ENCODE results near the gene CMSS1. TPM values are rescaled to one million over a fixed set of nuclear protein-coding genes. Genes with fewer than 3 reads are reported as not detected.
A peak's percentile ranks its signal among the peaks of the same experiment; 100 is the strongest.

The CMSS1 gene
- total and polyA plus RNA-seq, 11 donors: 13.5 to 48.4 (median 34.8) TPM

GRCh38 chr3:99895131-99895696, 77.6 kb downstream of the CMSS1 start:
- no peaks in the 10 kb centered on the region for H3K36me3 ChIP-seq
- no peak overlapping the region for H3K4me3 ChIP-seq
- peaks cover 0 to 2% (median 0%) of the 10 kb centered on the region in 12 donors for H3K9me3 ChIP-seq
- H3K4me1 ChIP-seq: peaks cover 0 to 21% (median 0%) of the 10 kb centered on the region in 12 donors
- H3K27ac ChIP-seq: peak overlapping the region in 1 of 12 donors; percentile 86
- intact Hi-C loops (cut with DNase I): no loop called here
- ATAC-seq (no peak), DNase-seq (no peak)
- WGBS, 4 donors: 88 to 98% (median 92%) methylated on average over 3 of the region's 3 CpGs
- no peak for TF ChIP-seq POLR2A (IDR thresholded peaks at IDR 0.05)
- TF ChIP-seq, protein P1, sequence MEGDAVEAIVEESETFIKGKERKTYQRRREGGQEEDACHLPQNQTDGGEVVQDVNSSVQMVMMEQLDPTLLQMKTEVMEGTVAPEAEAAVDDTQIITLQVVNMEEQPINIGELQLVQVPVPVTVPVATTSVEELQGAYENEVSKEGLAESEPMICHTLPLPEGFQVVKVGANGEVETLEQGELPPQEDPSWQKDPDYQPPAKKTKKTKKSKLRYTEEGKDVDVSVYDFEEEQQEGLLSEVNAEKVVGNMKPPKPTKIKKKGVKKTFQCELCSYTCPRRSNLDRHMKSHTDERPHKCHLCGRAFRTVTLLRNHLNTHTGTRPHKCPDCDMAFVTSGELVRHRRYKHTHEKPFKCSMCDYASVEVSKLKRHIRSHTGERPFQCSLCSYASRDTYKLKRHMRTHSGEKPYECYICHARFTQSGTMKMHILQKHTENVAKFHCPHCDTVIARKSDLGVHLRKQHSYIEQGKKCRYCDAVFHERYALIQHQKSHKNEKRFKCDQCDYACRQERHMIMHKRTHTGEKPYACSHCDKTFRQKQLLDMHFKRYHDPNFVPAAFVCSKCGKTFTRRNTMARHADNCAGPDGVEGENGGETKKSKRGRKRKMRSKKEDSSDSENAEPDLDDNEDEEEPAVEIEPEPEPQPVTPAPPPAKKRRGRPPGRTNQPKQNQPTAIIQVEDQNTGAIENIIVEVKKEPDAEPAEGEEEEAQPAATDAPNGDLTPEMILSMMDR (IDR thresholded peaks at IDR 0.05): no peak
- no peaks in the 10 kb centered on the region for H3K27me3 ChIP-seq

DNA sequence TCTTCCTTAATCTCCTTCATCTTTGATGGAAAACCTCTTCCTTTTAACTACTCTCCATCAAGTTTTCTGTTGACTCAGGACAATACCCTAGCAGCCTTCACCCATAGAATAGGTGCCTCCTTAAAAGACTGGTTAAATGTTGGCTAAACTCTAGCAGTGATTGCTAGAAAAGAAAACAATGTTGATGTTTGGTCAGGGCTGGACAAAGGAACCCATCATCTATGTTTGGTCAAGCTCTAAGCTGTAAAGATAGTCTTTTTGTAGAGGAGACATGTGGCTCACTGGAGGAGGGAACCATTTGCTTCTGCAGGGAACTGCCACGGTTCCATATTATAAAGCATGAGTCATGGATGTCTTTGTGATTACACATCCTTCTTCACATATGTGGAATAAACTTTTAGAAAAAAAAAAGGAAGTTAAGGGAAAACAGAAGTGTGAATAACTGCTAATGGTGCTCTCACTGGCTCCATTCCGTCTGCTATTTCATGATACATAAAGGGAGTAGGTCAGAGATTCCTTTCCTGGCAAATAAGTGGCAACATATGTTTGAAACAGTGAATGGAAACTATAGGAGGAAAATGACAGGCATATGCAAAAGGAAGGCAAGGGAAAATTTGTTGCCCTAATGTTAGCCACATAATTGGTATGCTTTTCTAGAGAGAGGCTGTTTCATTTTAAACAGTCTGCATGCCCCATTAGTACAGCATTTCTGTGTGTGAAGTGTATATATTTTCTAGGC, 78.2 kb downstream of the CMSS1 start:
- ATAC-seq: peak in 2 of 4 donors; percentile 59 to 65
- Histone ChIP-seq H3K27me3 (no peaks in the 10 kb centered on the region), H3K27ac (peak overlapping the region in 1 of 12 donors; percentile 86), H3K9me3 (no peaks in the 10 kb centered on the region), H3K4me1 (peaks cover 0 to 26% (median 2%) of the 10 kb centered on the region in 12 donors), H3K4me3 (no peak overlapping the region), H3K36me3 (no peaks in the 10 kb centered on the region)
- 70 to 79% (median 74%) methylated on average over 2 of the region's 2 CpGs for WGBS, 4 donors
- TF ChIP-seq POLR2A (IDR thresholded peaks at IDR 0.05): no peak
- TF ChIP-seq, protein P1 (IDR thresholded peaks at IDR 0.05): no peak
- intact Hi-C loops (cut with DNase I): no loop called here
- DNase-seq: no peak

DNA sequence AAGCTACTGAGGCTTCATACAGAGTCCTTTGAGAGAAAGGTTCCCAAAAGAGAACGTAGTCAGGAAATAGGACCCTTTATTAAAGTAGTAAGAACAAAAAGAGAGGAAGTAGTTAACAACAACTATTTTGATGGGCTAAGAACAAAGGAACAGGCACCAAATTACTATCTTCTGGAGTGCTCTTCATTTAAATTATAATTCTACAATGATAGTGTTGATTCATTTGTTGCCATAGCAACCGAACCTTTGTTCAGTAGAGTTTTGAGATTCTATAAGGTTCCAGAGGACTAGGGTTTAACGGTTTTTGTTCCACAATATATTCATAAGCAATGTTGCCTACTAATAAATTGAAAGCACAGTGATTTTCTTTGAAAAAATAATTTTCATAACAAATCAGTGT, 78.8 kb downstream of the CMSS1 start:
- Histone ChIP-seq H3K36me3 (no peaks in the 10 kb centered on the region), H3K27ac (peak overlapping the region in 1 of 12 donors; percentile 86), H3K9me3 (no peaks in the 10 kb centered on the region), H3K4me1 (peaks cover 0 to 32% (median 6%) of the 10 kb centered on the region in 12 donors), H3K27me3 (no peaks in the 10 kb centered on the region), H3K4me3 (no peak overlapping the region)
- TF ChIP-seq POLR2A (IDR thresholded peaks at IDR 0.05): no peak
- TF ChIP-seq, protein P1 (IDR thresholded peaks at IDR 0.05): no peak
- WGBS, 4 donors: 69 to 79% (median 73%) methylated on average over 3 of the region's 3 CpGs
- intact Hi-C loops (cut with DNase I): no loop called here
- DNase-seq (no peak), ATAC-seq (no peak)

- intact Hi-C loops (cut with DNase I): no loop called here
- H3K27ac ChIP-seq: no peak overlapping the region
- ATAC-seq: no peak
These were observed 81.9 kb downstream of the CMSS1 start for GRCh38 chr3:99899603-99900002.

More at GRCh38 chr3:99899603-99900002, 81.9 kb downstream of the CMSS1 start:
- peaks cover 0 to 45% (median 12%) of the 10 kb centered on the region in 12 donors for H3K4me1 ChIP-seq
- DNase-seq: no peak
- H3K27me3 ChIP-seq: no peaks in the 10 kb centered on the region
- H3K9me3 ChIP-seq: no peaks in the 10 kb centered on the region
- 94 to 98% (median 96%) methylated on average over 3 of the region's 3 CpGs for WGBS, 4 donors
- no peak for TF ChIP-seq POLR2A (IDR thresholded peaks at IDR 0.05)
- TF ChIP-seq, protein P1 (IDR thresholded peaks at IDR 0.05): no peak
- no peaks in the 10 kb centered on the region for H3K36me3 ChIP-seq
- no peak overlapping the region for H3K4me3 ChIP-seq

Measured in heart left ventricle (tissue), 16 donors.